Testis (tissue), 3 donors: ENCODE results near the gene FFAR3. TPM values are rescaled to one million over a fixed set of nuclear protein-coding genes. Genes with fewer than 3 reads are reported as not detected.
"Not testable (repeated sequence)": the region's sequence is repeated elsewhere in the genome, so short reads cannot be mapped to it uniquely, and the experiment has no call there.

Source experiments
- DNase-seq: peaks from one replicate; pipeline ENCODE4 v3.0.0-alpha.2; 2019
- H3K27ac ChIP-seq, 2 donors: fragments of 200-600 bp; sonication (generic); one replicate each; pipeline ENCODE4 v1.5.1; 2019
- H3K27me3 ChIP-seq: fragments of 200-600 bp; sonication (generic); one replicate; pipeline ENCODE4 v1.5.1; 2019
- H3K36me3 ChIP-seq: fragments of 200-600 bp; sonication (generic); one replicate; pipeline ENCODE4 v1.5.1; 2017; ENCODE audit warnings: low read depth; ENCODE audit errors: missing control alignments
- H3K4me1 ChIP-seq: fragments of 200-600 bp; sonication (generic); one replicate; pipeline ENCODE4 v1.5.1; 2019
- H3K4me3 ChIP-seq, 2 donors: fragments of 200-600 bp; sonication (generic); one replicate each; pipeline ENCODE4 v1.5.1; 2017 to 2019
- H3K9me3 ChIP-seq: fragments of 200-600 bp; sonication (generic); one replicate; pipeline ENCODE4 v1.5.1; 2017
- CTCF ChIP-seq, 3 experiments: fragments of 450-650 bp in 2 of 3; fragments of 200-600 bp in 1 of 3; sonication (generic) in 1 of 3; IDR thresholded peaks; one replicate each; pipeline ENCODE4 v1.5.1; 2016 to 2019; ENCODE audit warnings: antibody characterized with exemption in 3 of 3, mild to moderate bottlenecking in 2 of 3, moderate library complexity in 1 of 3
- POLR2A ChIP-seq: fragments of 450-650 bp; IDR thresholded peaks from one replicate; pipeline ENCODE4 v1.6.1; 2017; ENCODE audit warnings: antibody characterized with exemption, mild to moderate bottlenecking, moderate library complexity
- WGBS, 2 donors: methylation state at CpG; one replicate each; pipeline ENCODE4 v1.1.5; 2018; 5-methylcytosine and 5-hydroxymethylcytosine counted together
- intact Hi-C: fragments of 100-400 bp; cut with DNase I; formaldehyde crosslinking; loops from one replicate; pipeline ENCODE4 v1.15.1; 2023; ENCODE audit warnings: low total_unique reads
- polyA plus RNA-seq: library from polyadenylated mRNA; stranded (reverse); fragments of 350-450 nt; fragmentation: Illumina TruSeq; extraction: RNeasy Lipid Tissue Mini Kit (QIAGEN cat#74804); gene quantifications from one replicate; pipeline ENCODE4 v1.2.3, GENCODE V29; 2014; ENCODE audit warnings: low read depth, low replicate concordance; ENCODE audit not compliant: insufficient read depth
- total RNA-seq, 2 donors: library from RNA; depleted of rRNA; stranded (reverse); fragments of >200 nt; gene quantifications; one replicate each; pipeline ENCODE4 v1.2.3, GENCODE V29; 2016

The FFAR3 gene
- total and polyA plus RNA-seq, 3 donors from 2014 or later = 0.25 to 0.47 TPM; not detected in 1

GRCh38 chr19:35370722-35371121 is 12.5 kb downstream of the FFAR3 start, which contains the start of gene GPR42:
TSS of gene GPR42 (plus strand) at chr19:35371068. CDS start at chr19:35371360, 292 bp downstream.
- Histone ChIP-seq H3K36me3 (no peaks in the 10 kb centered on the region), H3K4me3 (no peak within 1 kb of the TSS), H3K27me3 (no peaks in the 10 kb centered on the region), H3K27ac (no peak within 1 kb of the TSS), H3K4me1 (no peaks in the 10 kb centered on the region), H3K9me3 (no peaks in the 10 kb centered on the region)
- no peak for DNase-seq
- TF ChIP-seq CTCF (IDR thresholded peaks at IDR 0.05) = no peak
- no peak for TF ChIP-seq POLR2A
- intact Hi-C loops = no loop called here
- 88 to 98% methylated on average over 5 of the region's 8 CpGs for WGBS, 2 donors

- Histone ChIP-seq H3K9me3 (no peaks in the 10 kb centered on the region), H3K4me1 (no peaks in the 10 kb centered on the region), H3K4me3 (no peak overlapping the region), H3K27ac (no peak overlapping the region), H3K27me3 (no peaks in the 10 kb centered on the region), H3K36me3 (no peaks in the 10 kb centered on the region)
- intact Hi-C loops = no loop called here
- no peak for DNase-seq
- WGBS, 2 donors = 86 to 98% methylated on average over 7 of the region's 7 CpGs
- no peak for TF ChIP-seq POLR2A
- TF ChIP-seq CTCF (IDR thresholded peaks at IDR 0.05) = no peak
Observed at GRCh38 chr19:35373492-35373891, 15.2 kb downstream of the FFAR3 start.

- H3K9me3 ChIP-seq, H3K4me3 ChIP-seq, H3K27me3 ChIP-seq, intact Hi-C loops, DNase-seq, H3K36me3 ChIP-seq, H3K4me1 ChIP-seq, H3K27ac ChIP-seq: not testable (repeated sequence)
Observed at GRCh38 chr19:35374031-35374430, 15.8 kb downstream of the FFAR3 start.

- Histone ChIP-seq H3K27ac (no peak overlapping the region), H3K27me3 (no peaks in the 10 kb centered on the region), H3K9me3 (no peaks in the 10 kb centered on the region), H3K4me3 (no peak overlapping the region), H3K36me3 (no peaks in the 10 kb centered on the region), H3K4me1 (no peaks in the 10 kb centered on the region)
- WGBS, 2 donors = 87 to 90% methylated on average over 12 of the region's 12 CpGs
- intact Hi-C loops = no loop called here
- DNase-seq = no peak
- TF ChIP-seq CTCF (IDR thresholded peaks at IDR 0.05) (no peak), POLR2A (no peak)
Observed at GRCh38 chr19:35375505-35376307, 17.4 kb downstream of the FFAR3 start.

GRCh38 chr19:35377656-35378055 is 19.4 kb downstream of the FFAR3 start:
- no peak for TF ChIP-seq CTCF (IDR thresholded peaks at IDR 0.05)
- no peak for TF ChIP-seq POLR2A
- DNase-seq = no peak
- H3K36me3 ChIP-seq = no peaks in the 10 kb centered on the region
- no peak overlapping the region for H3K27ac ChIP-seq
- no peaks in the 10 kb centered on the region for H3K9me3 ChIP-seq
- no peak overlapping the region for H3K4me3 ChIP-seq
- 75 to 76% methylated on average over 1 of the region's 1 CpG for WGBS, 2 donors
- H3K27me3 ChIP-seq = no peaks in the 10 kb centered on the region
- H3K4me1 ChIP-seq = no peaks in the 10 kb centered on the region
- intact Hi-C loops = no loop called here
